NCI-H2107 treated with DMSO at 0.1 percent for 48 hours (cell line): ENCODE measurements around the gene MEF2C.

Experiments used
- DNase-seq: peaks from one replicate; lab custom pipeline; 2025; ENCODE audit not compliant: unreplicated experiment; lab: John Stamatoyannopoulos, UW

The MEF2C gene

GRCh38 chr5:88724201-88724600 is 158.8 kb downstream of the MEF2C start:
- DNase-seq, result peak; percentile 5

- no peak for DNase-seq
These were observed 160.4 kb downstream of the MEF2C start for GRCh38 chr5:88722546-88723073.

DNA sequence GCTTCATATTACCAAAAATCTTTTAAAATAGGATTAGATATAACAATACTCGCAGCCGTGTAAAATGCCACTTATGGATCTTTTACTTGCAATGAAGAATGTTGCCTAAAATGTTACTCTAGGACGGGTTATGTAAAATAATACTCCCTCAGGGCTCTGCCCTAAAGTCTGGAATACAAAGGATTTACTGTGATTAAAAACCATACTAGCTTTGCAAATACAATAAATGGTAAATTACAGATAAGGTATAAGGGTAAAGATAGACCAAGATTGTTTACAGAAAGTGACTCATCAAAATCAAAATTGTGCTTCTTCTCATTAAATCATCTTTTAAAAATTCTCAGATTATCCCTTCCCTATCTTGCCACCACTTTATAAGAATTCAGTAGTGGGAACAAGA is 163.6 kb downstream of the MEF2C start:
- no peak for DNase-seq

- no peak for DNase-seq
These were observed 164.2 kb downstream of the MEF2C start for GRCh38 chr5:88718736-88719135.

DNA sequence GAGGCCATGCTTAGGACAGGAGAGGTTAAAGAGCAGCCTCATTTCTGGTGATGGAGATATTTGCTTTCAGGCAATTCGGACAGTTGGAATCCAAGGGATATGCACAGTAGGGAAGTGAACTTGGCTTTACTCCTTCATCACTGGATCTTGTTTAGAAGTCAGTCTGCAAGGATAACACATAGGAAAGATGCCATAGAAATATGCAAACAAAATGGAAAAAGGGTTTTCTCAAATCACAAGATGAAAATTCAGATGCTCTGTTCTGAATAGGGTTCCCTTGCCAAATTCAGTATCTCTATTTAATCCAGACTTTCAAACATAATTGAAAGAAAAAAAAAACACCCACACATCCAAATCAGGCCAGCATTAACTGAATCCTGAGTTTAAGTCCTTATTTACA is 166.9 kb downstream of the MEF2C start:
- no peak for DNase-seq

DNA sequence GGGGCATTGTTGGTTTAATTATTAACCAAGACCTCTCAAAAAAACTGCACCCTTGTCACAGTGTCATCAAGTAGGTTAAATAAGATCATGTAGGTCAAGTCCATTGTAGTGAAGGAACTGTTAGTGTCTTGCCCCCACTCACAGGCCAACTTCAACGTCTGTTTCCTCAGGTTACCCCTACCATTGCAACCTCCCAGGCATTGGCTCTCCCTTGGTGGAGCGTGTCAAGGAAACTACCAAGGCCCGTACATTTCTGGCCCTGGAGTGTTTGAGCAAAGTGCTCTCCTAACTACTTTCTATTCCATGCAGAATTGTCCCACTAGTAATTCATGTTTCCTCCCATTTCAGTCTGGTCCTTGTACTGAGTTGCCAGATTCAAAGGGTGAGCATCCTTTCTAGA is 167.5 kb downstream of the MEF2C start:
- no peak for DNase-seq

GRCh38 chr5:88713818-88714217 is 169.2 kb downstream of the MEF2C start:
- DNase-seq, result no peak

- no peak for DNase-seq
These were observed 174.1 kb downstream of the MEF2C start for GRCh38 chr5:88708682-88709398.

DNA sequence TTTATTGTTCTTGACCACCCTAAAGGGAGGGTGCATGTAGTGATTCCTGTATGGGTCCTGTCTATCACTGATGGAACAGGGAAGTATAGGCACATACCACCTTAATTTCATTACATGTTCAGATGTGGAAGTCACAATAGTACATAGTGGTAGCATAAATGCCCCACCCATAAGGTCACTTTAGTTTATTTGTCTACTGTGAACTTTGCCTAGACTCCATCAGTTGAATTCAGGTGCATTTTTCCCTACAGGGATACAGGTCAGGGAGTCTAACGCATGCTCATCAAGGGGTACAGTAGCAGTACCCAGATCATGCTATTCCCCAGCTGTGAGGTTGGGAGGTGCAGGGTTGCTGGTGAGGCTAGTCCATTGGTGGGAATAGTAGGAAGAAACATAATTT is 175.0 kb downstream of the MEF2C start:
- DNase-seq, result no peak

DNA sequence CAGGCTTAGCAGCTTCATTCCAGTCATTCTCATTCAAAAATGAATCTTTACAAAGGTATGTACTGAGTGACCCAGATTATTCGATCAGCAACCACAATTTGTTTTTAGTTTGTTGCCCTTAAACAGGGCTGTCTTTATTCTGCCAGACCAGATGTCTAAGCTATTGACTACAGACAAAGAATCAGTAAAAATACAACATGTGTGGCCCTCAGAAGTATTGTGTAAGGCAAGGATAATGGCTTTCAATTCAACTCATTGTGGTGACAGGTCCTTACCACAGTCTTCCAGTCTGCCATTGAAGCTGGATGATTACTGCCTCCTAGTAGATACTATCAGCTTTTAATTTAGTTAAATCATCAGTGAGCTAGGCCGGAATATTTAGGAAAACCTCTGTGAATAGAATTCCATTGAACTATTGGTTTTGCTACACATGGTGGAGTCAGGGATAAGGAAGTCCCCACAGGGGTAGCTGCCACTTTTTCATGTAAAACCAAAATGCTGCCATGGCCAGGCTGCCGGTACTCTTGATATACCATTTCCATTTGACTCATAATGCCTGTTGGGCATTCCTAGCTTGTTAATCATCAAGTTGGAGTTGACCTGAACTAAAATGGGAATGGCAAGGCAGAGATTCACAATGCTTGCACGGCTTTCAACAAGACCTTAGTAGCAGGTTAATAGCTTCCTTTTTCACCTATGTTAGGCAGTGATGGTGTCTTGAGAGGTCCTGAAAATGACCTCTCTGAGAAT is 175.6 kb downstream of the MEF2C start:
- no peak for DNase-seq

DNA sequence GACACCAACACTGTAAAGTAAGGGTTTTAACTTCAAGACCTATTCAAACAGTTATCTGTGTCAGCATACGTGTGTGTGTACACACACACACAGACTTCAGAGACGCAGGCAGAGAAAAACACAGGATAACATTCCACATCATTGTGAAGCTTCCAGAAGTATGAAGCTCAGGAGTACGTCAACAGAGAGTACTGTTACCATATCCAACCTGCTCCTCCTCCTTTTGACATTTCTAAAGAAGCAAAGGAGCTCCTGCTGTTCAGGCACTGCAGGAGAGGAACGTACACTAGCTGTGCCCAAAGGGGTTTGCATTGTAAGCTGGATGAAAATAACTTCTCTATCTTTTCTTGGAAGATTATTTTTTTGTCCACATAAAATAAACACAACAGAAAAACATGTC is 180.7 kb downstream of the MEF2C start:
- DNase-seq, result no peak

GRCh38 chr5:88700121-88700520 is 182.9 kb downstream of the MEF2C start:
- DNase-seq, result no peak

DNA sequence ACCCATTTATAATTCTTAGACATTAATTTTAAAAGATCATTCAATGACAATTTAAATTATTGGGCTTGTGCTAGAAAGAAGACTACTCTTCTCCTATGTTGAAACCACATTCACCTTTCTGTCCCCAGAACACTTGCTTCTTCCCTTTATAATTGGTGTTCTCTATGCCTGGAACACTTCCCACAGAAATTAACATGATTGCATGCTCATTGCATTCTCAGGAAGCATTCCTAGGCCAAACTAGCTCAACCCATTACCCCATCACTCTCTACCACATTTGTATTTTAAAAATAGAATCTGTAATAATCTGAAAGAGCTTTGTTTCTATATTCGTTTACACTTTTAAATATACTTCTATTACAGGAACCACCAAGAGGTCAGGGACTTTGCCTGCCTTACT is 184.7 kb downstream of the MEF2C start:
- DNase-seq, result no peak

DNA sequence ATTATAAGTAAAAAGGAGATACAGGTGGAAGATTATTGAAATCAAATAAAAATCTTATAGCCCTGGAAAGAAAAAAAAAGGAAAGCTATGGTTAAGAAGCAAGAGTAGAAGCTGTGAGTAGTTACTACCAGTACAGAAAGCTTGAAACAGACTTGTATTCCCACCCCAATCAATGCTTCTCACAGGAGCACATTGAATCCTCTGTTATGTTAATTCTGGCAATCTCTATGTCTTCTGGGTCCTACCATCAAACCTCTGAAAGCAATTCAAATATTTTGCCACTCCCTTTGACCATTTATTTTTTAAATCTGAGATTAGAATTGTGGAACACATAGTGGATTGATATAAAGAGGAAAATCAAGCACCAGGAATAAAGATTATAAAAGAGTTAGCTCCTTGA is 186.5 kb downstream of the MEF2C start:
- DNase-seq, result no peak

DNA sequence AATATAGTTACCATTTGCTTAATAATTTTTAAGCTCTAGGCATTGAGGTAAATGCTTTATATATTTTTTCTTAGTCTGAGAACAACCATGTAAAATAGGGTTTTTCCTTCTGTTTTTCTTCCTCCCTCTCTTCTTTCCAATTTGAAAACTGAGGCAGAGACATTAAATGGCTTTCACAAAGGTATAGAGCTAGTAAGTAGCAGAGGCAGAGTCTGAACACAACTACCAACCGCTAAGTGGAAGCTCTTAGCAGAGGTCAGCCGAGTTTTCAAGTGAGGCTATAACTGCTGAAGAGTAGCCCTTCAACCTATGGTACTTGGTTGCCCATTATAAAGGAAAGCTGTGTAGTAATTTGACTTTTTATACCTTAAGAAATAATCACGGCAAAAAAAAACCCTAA is 187.1 kb downstream of the MEF2C start:
- no peak for DNase-seq

- no peak for DNase-seq
These were observed 187.8 kb downstream of the MEF2C start for GRCh38 chr5:88695232-88695631.

DNA sequence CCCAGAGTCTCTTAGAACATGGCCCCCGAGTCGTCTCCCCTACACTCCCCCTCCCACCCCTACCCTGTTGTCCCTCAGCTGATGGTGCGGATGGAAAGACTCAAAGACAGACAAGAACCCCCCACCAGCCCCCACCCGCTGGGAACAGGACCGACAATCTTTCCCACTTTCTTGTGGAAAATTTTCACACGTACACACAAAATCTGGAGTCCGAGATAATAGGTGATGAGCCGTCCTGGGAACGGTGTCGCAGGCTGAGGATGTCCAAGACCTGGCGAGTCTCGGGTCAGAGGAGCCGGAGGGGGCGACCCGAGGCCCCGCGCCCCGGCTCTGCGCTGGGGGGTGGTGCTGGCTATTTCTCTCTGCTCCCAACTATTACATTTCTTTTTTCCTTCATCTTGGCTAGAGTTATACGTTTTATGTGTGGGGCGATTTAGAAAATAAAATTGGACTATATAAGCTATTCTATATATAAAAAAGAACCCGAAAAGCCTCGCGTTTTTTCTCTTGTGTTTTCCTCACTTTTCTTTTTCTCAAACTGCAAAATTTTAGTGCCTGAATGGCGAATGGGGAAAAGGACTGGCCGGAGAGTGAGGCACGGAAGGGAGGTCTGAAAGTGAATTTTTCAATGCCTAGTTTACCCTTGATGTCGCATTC is 188.8 kb downstream of the MEF2C start:
- no peak for DNase-seq

DNA sequence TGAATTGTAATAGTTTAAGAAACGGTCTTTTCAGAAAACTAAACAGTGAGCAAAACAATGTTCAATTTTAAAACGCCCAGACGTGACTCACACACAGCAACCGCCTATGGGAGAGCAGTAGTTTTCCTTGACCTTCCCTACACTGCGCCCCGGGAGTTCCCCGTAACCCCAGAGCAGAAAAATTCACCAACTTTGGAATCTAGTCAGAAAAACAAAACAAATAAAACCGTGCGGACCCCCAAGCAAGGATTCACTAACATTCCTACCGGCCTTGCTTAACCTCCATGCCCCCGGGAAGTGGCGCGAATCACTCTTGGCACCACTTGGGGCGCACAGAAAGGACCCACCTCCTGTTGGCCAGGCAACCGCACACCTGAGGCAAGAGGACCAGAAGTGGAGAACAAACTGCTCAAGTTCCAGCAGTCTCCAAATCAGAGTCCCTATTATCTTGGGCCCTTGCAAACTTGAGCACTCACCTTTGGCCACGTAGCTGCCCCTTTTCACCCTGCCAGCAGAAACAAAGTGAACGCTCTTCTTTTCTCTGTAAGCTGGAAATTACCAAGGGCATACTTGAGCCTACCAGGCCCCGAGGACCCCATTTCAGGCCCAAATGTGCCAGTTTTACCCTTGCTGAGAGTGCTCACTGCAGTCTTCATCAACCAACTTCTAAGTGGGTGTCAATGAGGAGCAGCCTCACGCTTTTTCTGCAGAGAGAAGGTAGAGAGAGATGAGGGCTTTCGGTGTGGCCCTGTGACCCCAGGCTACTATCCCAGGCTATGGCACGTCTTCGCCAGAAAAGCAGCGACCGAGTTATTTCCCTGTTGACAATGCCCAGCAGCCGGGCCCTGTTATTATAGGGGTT is 189.7 kb downstream of the MEF2C start:
- no peak for DNase-seq

GRCh38 chr5:88691945-88692868 is 190.8 kb downstream of the MEF2C start:
- DNase-seq, result no peak

- DNase-seq, result no peak
These were observed 191.8 kb downstream of the MEF2C start for GRCh38 chr5:88691230-88691582.
